ENCODE measurements around the gene HAP1. TPM values are rescaled to one million over a fixed set of nuclear protein-coding genes. Genes with fewer than 3 reads are reported as not detected.
"Not testable (repeated sequence)": the region's sequence is repeated elsewhere in the genome, so short reads cannot be mapped to it uniquely, and the experiment has no call there.

Gene HAP1
- total RNA-seq, 1 donor from 2014 or later = not detected

- Histone ChIP-seq H3K27ac (peak overlapping the region; percentile 77 to 88), H3K27me3 (no peaks in the 10 kb centered on the region), H3K36me3 (peaks cover 36 to 37% of the 10 kb centered on the region in 2 donors), H3K9me3 (no peaks in the 10 kb centered on the region), H3K4me1 (peaks cover 12 to 20% of the 10 kb centered on the region in 2 donors), H3K4me3 (peak overlapping the region; percentile 55 to 59)
- DNase-seq (ENCODE audit: low spot score in 2 of 2) = no peak
- peak in 1 of 3 experiments; percentile 5 for TF ChIP-seq CTCF (IDR thresholded peaks at IDR 0.05)
- intact Hi-C loops (cut with DNase I) = loop anchor here (5.0 kb wide), 1 partner anchor 1041 kb away; the partner anchor contains the start of gene SMARCE1
Observed at GRCh38 chr17:41687828-41688640, 46.4 kb downstream of the HAP1 start.

GRCh38 chr17:41686281-41686680, 48.2 kb downstream of the HAP1 start:
- H3K4me1 ChIP-seq = peaks cover 12 to 14% of the 10 kb centered on the region in 2 donors
- no peak for DNase-seq (ENCODE audit: low spot score in 2 of 2)
- intact Hi-C loops (cut with DNase I) = loop anchor here (5.0 kb wide), 1 partner anchor 1039 kb away; the partner anchor contains the start of gene SMARCE1
- no peak overlapping the region for H3K4me3 ChIP-seq
- no peak overlapping the region for H3K27ac ChIP-seq
- H3K27me3 ChIP-seq = no peaks in the 10 kb centered on the region
- H3K36me3 ChIP-seq = peaks cover 18 to 20% of the 10 kb centered on the region in 2 donors
- no peak for TF ChIP-seq CTCF (IDR thresholded peaks at IDR 0.05)
- no peaks in the 10 kb centered on the region for H3K9me3 ChIP-seq

GRCh38 chr17:41685753-41686152, 48.7 kb downstream of the HAP1 start:
- not testable (repeated sequence) for H3K4me1 ChIP-seq; DNase-seq (ENCODE audit: low spot score in 2 of 2); H3K9me3 ChIP-seq; H3K4me3 ChIP-seq; H3K27ac ChIP-seq; H3K27me3 ChIP-seq
- H3K36me3 ChIP-seq = peaks cover 13 to 14% of the 10 kb centered on the region in 2 donors
- intact Hi-C loops (cut with DNase I) = loop anchor here (5.0 kb wide), 1 partner anchor 1038 kb away; the partner anchor contains the start of gene SMARCE1

- Histone ChIP-seq H3K4me3 (no peak overlapping the region), H3K9me3 (no peaks in the 10 kb centered on the region), H3K27ac (no peak overlapping the region), H3K4me1 (no peaks in the 10 kb centered on the region), H3K27me3 (no peaks in the 10 kb centered on the region), H3K36me3 (no peaks in the 10 kb centered on the region)
- DNase-seq (ENCODE audit: low spot score in 2 of 2) = no peak
- TF ChIP-seq CTCF (IDR thresholded peaks at IDR 0.05) = no peak
- intact Hi-C loops (cut with DNase I) = no loop called here
Observed at GRCh38 chr17:41684035-41684434, 50.4 kb downstream of the HAP1 start.

GRCh38 chr17:41683441-41684007, 50.9 kb downstream of the HAP1 start:
- Histone ChIP-seq H3K9me3 (no peaks in the 10 kb centered on the region), H3K27ac (no peak overlapping the region), H3K4me1 (no peaks in the 10 kb centered on the region), H3K4me3 (no peak overlapping the region), H3K36me3 (no peaks in the 10 kb centered on the region), H3K27me3 (no peaks in the 10 kb centered on the region)
- DNase-seq (ENCODE audit: low spot score in 2 of 2) = no peak
- intact Hi-C loops (cut with DNase I) = no loop called here
- no peak for TF ChIP-seq CTCF (IDR thresholded peaks at IDR 0.05)

- no peaks in the 10 kb centered on the region for H3K9me3 ChIP-seq
- no peaks in the 10 kb centered on the region for H3K27me3 ChIP-seq
- no peaks in the 10 kb centered on the region for H3K36me3 ChIP-seq
- DNase-seq (ENCODE audit: low spot score in 2 of 2) = no peak
- intact Hi-C loops (cut with DNase I) = no loop called here
- TF ChIP-seq CTCF (IDR thresholded peaks at IDR 0.05) = no peak
- no peak overlapping the region for H3K4me3 ChIP-seq
- no peaks in the 10 kb centered on the region for H3K4me1 ChIP-seq
- H3K27ac ChIP-seq = no peak overlapping the region
Observed at GRCh38 chr17:41682631-41683030, 51.8 kb downstream of the HAP1 start.
